ENCODE measurements around the gene BNIP3.

BNIP3 gene

DNA sequence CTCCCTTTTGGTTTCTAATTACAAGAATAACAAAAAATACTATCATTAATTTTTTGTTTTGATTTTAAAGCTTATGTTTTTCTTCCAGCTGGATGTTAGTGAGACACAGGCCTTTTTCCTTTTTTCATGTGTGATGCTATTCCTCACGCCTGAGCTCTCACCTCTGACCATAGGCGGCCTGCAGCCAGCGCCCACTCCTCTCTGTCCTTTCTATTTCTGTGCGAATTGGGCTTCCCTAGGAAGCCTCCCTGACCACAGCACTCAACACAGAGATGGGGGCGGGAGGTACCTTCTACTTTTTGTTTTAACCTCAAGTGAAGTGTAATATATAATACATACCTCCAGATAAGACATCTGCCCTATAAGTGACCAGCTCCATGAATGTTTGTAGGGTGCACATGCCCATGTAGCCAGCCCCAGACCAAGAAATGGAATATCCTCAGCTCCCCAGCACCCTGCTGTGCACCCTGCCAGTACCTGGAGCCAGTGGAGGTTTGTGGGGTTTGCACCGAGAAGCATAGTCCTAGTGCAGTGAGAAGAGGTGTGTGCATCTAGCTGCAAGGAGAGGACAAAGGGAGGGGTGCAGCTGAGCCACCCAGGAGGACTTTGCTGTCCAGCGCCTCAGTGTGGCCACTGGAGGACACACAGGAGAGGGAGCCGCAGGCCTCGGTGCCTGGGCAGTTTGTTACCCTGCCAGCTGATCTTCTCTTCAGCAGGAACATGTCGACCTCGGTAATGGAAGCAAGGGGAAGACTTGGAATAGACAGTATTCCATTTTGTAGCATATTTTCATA lies 38.5 kb downstream of the BNIP3 start:
- TF ChIP-seq, protein P1, sequence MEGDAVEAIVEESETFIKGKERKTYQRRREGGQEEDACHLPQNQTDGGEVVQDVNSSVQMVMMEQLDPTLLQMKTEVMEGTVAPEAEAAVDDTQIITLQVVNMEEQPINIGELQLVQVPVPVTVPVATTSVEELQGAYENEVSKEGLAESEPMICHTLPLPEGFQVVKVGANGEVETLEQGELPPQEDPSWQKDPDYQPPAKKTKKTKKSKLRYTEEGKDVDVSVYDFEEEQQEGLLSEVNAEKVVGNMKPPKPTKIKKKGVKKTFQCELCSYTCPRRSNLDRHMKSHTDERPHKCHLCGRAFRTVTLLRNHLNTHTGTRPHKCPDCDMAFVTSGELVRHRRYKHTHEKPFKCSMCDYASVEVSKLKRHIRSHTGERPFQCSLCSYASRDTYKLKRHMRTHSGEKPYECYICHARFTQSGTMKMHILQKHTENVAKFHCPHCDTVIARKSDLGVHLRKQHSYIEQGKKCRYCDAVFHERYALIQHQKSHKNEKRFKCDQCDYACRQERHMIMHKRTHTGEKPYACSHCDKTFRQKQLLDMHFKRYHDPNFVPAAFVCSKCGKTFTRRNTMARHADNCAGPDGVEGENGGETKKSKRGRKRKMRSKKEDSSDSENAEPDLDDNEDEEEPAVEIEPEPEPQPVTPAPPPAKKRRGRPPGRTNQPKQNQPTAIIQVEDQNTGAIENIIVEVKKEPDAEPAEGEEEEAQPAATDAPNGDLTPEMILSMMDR (IDR thresholded peaks at IDR 0.05; ENCODE audit: low read depth, low read length) = no peak; the same call in 1 of the 2 replicates
- no peak for DNase-seq (ENCODE audit: extremely low read depth, low read depth)

DNA sequence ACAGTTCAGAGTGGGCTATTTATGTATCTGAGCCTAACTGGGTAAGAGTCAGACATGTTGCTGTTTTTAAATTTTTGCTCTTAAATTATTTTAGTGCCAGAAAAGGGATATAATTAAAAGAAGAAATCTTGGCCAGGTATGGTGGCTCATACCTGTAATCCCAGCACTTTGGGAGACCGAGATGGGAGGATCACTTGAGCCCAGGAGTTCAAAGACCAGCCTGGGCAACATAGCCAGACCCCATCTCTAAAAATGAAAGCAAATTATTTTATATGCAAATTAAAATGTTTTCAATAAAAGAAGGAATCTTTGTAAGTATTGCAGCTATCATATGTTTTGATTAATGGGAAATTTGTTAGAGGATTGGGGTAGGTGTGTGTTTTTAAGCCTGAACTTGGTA lies 39.3 kb downstream of the BNIP3 start:
- TF ChIP-seq, protein P1 (IDR thresholded peaks at IDR 0.05; ENCODE audit: low read depth, low read length) = no peak

DNA sequence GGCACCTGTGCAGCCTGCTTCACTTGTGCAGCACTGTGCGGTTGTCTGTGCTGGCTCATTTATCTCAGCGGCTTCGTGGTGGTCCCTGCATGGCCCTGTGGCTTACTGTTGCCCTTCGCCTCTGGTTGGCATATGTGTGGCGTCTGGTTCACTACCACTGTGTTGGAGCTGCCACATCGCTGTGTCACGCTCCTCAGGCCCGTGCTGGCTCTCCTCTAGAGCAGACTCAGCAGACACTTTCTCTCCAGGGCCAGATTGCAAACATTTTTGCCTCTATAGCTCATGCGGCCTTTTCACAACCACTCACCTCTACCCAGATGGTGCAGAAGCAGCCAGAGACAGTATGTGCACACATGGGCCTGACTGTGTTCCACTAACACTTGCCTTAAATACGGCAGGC lies 43.0 kb downstream of the BNIP3 start:
- DNase-seq (ENCODE audit: extremely low read depth, low read depth) = no peak
- TF ChIP-seq, protein P1 (IDR thresholded peaks at IDR 0.05; ENCODE audit: low read depth, low read length) = no peak

More for the DNA sequence above, 39.3 kb downstream of the BNIP3 start:
- no peak for DNase-seq (ENCODE audit: extremely low read depth, low read depth)

DNA sequence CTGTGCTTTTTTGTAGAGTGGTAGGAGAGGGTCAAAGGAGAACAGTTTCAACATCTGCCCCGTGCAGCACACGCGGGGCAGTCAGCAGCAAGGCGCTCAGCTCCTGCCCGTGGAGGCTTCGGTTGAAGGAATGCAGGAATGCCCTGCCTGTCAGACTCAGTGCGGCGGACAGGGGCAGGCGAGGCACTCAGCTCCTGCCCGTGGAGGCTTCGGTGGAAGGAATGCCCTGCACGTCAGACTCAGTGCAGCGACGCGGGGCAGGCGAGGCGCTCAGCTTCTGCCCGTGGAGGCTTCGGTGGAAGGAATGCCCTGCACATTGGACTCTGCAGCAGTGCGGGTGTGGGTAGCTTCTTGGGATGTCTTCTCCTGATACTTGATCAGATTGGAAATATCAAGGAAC lies 43.9 kb downstream of the BNIP3 start:
- no peak for DNase-seq (ENCODE audit: extremely low read depth, low read depth)
- TF ChIP-seq, protein P1 (IDR thresholded peaks at IDR 0.05; ENCODE audit: low read depth, low read length) = no peak

DNA sequence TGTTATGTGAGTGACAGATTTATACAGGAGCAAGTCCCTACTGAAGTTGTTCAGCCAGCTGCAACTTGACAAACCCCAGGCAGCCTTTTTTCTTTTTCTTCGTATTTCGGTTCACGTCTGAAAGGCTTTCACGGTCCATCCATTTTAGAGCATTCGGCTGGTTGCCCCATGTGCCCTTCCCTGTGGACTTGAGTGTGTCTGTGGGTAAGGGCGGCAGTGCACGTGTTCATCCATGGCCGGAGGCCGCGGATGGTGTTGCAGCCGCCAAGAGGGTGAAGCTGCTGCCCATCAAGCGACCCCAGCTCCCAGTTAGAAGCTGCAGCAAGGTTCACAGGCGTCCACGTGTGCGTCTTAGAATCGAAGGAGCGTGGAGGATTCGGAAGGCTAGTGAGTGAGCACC lies 45.0 kb downstream of the BNIP3 start:
- DNase-seq (ENCODE audit: extremely low read depth, low read depth) = no peak
- TF ChIP-seq, protein P1 (IDR thresholded peaks at IDR 0.05; ENCODE audit: low read depth, low read length) = no peak

DNA sequence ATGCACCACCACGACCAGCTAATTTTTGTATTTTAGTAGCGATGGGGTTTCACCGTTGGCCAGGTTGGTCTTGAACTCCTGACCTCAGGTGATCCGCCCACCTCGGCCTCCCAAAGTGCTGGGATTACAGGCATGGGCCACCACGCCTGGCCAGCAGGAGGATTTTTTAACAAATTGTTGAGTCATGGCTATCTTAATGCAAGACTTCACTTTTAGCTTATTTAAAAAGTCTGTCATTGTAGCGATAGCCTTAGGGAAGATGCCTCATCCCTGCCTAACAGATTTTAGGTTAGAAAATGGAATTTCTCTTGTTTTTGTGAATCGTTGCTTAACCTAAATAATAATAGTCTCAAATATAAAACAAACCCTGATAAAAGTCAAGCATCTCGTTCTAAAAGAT lies 45.4 kb downstream of the BNIP3 start:
- no peak for DNase-seq (ENCODE audit: extremely low read depth, low read depth)
- TF ChIP-seq, protein P1 (IDR thresholded peaks at IDR 0.05; ENCODE audit: low read depth, low read length) = no peak

DNA sequence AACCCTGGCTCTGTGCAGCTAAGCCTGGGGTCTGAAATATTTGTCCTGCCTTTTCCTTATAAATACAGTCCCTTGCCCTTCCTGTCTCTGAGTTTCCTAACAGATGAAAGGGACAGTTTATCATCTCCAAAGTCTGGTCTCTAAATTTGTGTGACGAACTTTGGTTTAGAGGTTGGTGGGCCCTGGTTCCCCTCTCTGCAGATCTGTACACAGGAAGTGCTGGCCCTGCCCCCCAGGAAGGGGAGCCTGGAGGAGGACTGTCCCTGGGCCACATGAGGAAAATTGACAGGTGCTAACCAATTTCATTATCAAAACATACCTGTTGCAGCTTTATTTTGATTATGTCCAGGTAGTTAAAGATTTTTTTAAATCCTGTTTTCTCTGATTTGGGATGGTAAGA lies 46.5 kb downstream of the BNIP3 start:
- DNase-seq (ENCODE audit: extremely low read depth, low read depth) = no peak
- TF ChIP-seq, protein P1 (IDR thresholded peaks at IDR 0.05; ENCODE audit: low read depth, low read length) = no peak

Data from AG09319 (cell line).